DOHH2 (cell line): Measurements from ENCODE around the gene LAPTM4A.

Experiments used
- H3F3A ChIP-seq: fragments of 200-600 bp; sonication (generic), shearing (Covaris generic); 2 replicates; pipeline ENCODE4 v1.6.0; 2016; ENCODE audit warnings: antibody characterized with exemption, mild to moderate bottlenecking; ENCODE audit not compliant: control insufficient read depth, insufficient read depth
- H3K27ac ChIP-seq: fragments of 200-600 bp; sonication (generic); 2 replicates; pipeline ENCODE4 v1.5.1; 2014; ENCODE audit warnings: low read depth, mild to moderate bottlenecking, low read length, moderate library complexity
- H3K27me3 ChIP-seq: fragments of 200-600 bp; sonication (generic); 2 replicates; pipeline ENCODE4 v1.6.1; 2014; ENCODE audit warnings: mild to moderate bottlenecking, low read length, mixed read lengths; ENCODE audit not compliant: control insufficient read depth
- H3K36me3 ChIP-seq: fragments of 200-600 bp; sonication (generic); 2 replicates; pipeline ENCODE4 v1.6.1; 2014; ENCODE audit warnings: mild to moderate bottlenecking, low read length, moderate library complexity, mixed read lengths; ENCODE audit not compliant: control insufficient read depth
- H3K4me1 ChIP-seq: fragments of 200-600 bp; sonication (generic); 2 replicates; pipeline ENCODE4 v1.6.1; 2014; ENCODE audit warnings: mild to moderate bottlenecking, low read length, mixed read lengths; ENCODE audit not compliant: control insufficient read depth
- H3K4me2 ChIP-seq: fragments of 200-600 bp; sonication (generic); 2 replicates; pipeline ENCODE4 v1.6.0; 2014; ENCODE audit warnings: mild to moderate bottlenecking, low read length, moderate library complexity
- H3K4me3 ChIP-seq: fragments of 200-600 bp; sonication (generic); 2 replicates; pipeline ENCODE4 v1.5.1; 2014; ENCODE audit warnings: mild to moderate bottlenecking, low read length, mixed read lengths
- H3K79me2 ChIP-seq: fragments of 200-600 bp; sonication (generic); 2 replicates; pipeline ENCODE4 v1.6.1; 2014; ENCODE audit warnings: mild to moderate bottlenecking, low read length, mixed read lengths; ENCODE audit not compliant: control insufficient read depth
- H3K9me2 ChIP-seq: fragments of 200-600 bp; sonication (generic); replicated peaks from 2 replicates; pipeline ENCODE4 v1.6.1; 2014; ENCODE audit warnings: mild to moderate bottlenecking, low read length, mixed read lengths; ENCODE audit not compliant: control insufficient read depth
- H3K9me3 ChIP-seq: fragments of 200-600 bp; sonication (generic); 2 replicates; pipeline ENCODE4 v1.6.1; 2014; ENCODE audit warnings: antibody characterized with exemption, low read length, mixed read lengths; ENCODE audit not compliant: control insufficient read depth, insufficient read depth
- H4K20me1 ChIP-seq: fragments of 200-600 bp; sonication (generic); 2 replicates; pipeline ENCODE4 v1.6.0; 2014; ENCODE audit warnings: low read depth, mild to moderate bottlenecking, antibody characterized with exemption, low read length, moderate library complexity; ENCODE audit not compliant: control insufficient read depth, insufficient read depth
- EZH2phosphoT487 ChIP-seq: fragments of 200-600 bp; sonication (generic); IDR thresholded peaks from 2 replicates; pipeline ENCODE4 v1.6.1; 2017; ENCODE audit warnings: borderline replicate concordance, mild to moderate bottlenecking, antibody characterized with exemption, low read length, moderate library complexity, mixed read lengths
- TF ChIP-seq, protein P1 (sequence below): fragments of 200-600 bp; sonication (generic); IDR thresholded peaks from one replicate; pipeline ENCODE4 v1.5.1; 2014; ENCODE audit warnings: antibody characterized with exemption, mild to moderate bottlenecking, low read depth, low read length; ENCODE audit not compliant: poor library complexity, severe bottlenecking

Gene LAPTM4A

DNA sequence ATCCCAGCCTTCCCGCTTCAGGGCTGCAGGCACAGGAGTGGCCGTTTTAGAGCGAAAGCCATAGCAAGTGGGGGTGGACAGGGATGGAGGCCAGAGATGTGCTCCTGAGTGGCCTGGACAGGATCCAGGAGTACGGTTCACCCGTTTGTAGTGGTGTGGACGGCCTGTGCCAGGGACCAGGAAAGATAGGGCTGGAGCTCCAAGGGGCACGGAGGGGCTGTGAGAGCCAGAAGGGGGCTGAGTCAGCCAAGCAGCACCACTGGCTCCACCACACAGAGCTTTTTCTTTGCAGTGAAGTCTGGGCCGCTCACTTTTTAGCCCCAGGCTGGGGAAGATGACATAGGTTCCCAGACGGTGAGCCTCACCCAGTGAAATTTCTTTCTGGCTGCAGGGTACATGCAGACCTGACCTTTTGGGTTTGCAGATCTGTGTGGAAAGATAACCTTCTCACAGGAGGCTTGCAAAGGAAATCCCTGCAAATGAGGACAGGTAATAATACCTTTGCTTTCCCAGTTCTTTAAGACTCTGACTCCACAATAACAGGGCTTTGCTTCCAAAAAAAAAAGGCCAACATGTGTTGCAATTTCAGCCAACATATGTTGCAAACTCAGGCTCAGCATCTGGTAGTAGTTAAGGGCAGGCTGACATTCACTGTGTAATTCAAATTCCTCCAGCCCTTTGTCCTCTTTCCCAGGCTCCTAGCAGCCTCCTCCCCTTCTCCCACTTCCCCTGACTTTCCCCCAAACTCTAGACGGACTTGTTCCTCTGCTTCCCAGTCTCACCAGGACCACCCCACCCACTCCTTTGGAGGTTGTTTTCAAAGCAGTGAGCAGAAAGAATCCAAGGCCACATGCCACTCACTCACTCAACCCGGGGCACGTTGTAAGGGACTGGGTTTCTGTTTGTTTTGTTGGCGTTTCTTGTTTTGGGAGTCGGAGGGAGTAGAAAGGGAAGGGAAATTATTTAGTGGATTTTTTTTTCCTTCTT lies 20.3 kb upstream of the LAPTM4A start:
- H3F3A ChIP-seq, result no peaks in the 10 kb centered on the region
- H3K4me1 ChIP-seq, result no peaks in the 10 kb centered on the region
- H3K36me3 ChIP-seq, result no peaks in the 10 kb centered on the region
- H3K9me2 ChIP-seq, result no peaks in the 10 kb centered on the region
- H4K20me1 ChIP-seq, result no peaks in the 10 kb centered on the region
- no peaks in the 10 kb centered on the region for H3K79me2 ChIP-seq
- H3K4me2 ChIP-seq, result no peak overlapping the region
- H3K4me3 ChIP-seq, result no peak overlapping the region
- H3K27ac ChIP-seq, result no peak overlapping the region
- TF ChIP-seq EZH2phosphoT487, result no peak
- TF ChIP-seq, protein P1, sequence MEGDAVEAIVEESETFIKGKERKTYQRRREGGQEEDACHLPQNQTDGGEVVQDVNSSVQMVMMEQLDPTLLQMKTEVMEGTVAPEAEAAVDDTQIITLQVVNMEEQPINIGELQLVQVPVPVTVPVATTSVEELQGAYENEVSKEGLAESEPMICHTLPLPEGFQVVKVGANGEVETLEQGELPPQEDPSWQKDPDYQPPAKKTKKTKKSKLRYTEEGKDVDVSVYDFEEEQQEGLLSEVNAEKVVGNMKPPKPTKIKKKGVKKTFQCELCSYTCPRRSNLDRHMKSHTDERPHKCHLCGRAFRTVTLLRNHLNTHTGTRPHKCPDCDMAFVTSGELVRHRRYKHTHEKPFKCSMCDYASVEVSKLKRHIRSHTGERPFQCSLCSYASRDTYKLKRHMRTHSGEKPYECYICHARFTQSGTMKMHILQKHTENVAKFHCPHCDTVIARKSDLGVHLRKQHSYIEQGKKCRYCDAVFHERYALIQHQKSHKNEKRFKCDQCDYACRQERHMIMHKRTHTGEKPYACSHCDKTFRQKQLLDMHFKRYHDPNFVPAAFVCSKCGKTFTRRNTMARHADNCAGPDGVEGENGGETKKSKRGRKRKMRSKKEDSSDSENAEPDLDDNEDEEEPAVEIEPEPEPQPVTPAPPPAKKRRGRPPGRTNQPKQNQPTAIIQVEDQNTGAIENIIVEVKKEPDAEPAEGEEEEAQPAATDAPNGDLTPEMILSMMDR, result no peak
- H3K27me3 ChIP-seq, result no peaks in the 10 kb centered on the region; the same call in 1 of the 2 replicates
- no peaks in the 10 kb centered on the region for H3K9me3 ChIP-seq

DNA sequence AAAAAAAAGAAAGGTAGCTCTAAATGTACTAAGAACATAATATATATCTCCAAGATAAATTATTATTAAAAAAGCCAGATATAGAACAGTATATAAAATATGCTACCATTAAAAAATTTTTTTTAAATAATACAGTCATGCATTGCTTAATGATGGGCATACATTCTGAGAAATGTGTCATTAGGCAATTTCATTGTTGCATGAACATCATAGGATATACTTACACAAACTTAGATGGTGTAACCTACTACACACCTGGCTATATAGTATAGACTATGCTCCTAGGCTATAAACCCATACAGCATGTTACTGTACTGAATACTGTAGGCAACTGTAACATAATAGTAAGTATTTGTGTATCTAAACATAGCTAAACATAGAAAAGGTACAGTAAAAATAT lies 18.3 kb upstream of the LAPTM4A start:
- H3K4me3 ChIP-seq, result no peak overlapping the region
- no peaks in the 10 kb centered on the region for H3F3A ChIP-seq
- H3K9me3 ChIP-seq, result no peaks in the 10 kb centered on the region
- no peak overlapping the region for H3K4me2 ChIP-seq
- no peak overlapping the region for H3K27ac ChIP-seq
- no peak for TF ChIP-seq EZH2phosphoT487
- TF ChIP-seq, protein P1, result no peak
- no peaks in the 10 kb centered on the region for H3K4me1 ChIP-seq
- H3K36me3 ChIP-seq, result no peaks in the 10 kb centered on the region
- no peaks in the 10 kb centered on the region for H3K9me2 ChIP-seq
- no peaks in the 10 kb centered on the region for H3K79me2 ChIP-seq
- no peaks in the 10 kb centered on the region; the same call in 1 of the 2 replicates for H3K27me3 ChIP-seq
- no peaks in the 10 kb centered on the region for H4K20me1 ChIP-seq

DNA sequence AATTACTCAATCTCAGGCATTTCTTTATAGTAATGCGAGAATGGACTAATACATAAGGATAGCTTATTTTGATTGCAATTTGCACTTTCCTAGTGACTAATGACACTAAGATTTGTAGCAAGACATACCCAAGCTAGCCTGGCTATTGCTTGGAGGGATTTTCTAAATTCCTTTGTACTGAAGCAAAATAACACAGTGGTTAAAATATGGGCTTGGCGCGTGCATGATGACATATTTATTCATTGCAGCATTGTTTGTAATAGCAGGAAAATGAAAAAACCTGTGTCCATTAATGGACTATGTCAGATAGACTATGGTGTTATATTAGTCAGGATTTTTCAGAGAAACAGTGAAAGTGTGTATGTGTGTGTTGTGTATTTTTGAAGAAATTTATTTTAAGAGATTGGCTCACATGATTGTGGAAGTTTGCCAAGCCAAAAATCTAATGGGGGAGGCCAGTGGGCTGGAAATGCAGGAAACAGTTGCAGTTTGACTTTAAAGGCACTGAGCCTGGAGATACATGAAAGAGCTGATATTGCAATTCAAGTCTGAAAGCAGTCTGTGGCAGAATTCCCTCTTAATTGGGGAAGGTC lies 16.7 kb upstream of the LAPTM4A start:
- Histone ChIP-seq H3K4me1 (no peaks in the 10 kb centered on the region), H3K4me3 (no peak overlapping the region), H3K27ac (no peak overlapping the region), H3K27me3 (no peaks in the 10 kb centered on the region; the same call in 1 of the 2 replicates), H3K4me2 (no peak overlapping the region), H4K20me1 (no peaks in the 10 kb centered on the region), H3K9me3 (no peaks in the 10 kb centered on the region), H3K36me3 (no peaks in the 10 kb centered on the region), H3K9me2 (no peaks in the 10 kb centered on the region), H3F3A (no peaks in the 10 kb centered on the region), H3K79me2 (no peaks in the 10 kb centered on the region)
- no peak for TF ChIP-seq EZH2phosphoT487
- TF ChIP-seq, protein P1, result no peak
